ENCODE measurements around the gene SINHCAF. TPM values are rescaled to one million over a fixed set of nuclear protein-coding genes. Genes with fewer than 3 reads are reported as not detected.
"Not testable (repeated sequence)": the region's sequence is repeated elsewhere in the genome, so short reads cannot be mapped to it uniquely, and the experiment has no call there.

Gene SINHCAF, protein sequence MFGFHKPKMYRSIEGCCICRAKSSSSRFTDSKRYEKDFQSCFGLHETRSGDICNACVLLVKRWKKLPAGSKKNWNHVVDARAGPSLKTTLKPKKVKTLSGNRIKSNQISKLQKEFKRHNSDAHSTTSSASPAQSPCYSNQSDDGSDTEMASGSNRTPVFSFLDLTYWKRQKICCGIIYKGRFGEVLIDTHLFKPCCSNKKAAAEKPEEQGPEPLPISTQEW
- 100 to 1,000 TPM; 162 to 190 TPM for total RNA-seq

DNA sequence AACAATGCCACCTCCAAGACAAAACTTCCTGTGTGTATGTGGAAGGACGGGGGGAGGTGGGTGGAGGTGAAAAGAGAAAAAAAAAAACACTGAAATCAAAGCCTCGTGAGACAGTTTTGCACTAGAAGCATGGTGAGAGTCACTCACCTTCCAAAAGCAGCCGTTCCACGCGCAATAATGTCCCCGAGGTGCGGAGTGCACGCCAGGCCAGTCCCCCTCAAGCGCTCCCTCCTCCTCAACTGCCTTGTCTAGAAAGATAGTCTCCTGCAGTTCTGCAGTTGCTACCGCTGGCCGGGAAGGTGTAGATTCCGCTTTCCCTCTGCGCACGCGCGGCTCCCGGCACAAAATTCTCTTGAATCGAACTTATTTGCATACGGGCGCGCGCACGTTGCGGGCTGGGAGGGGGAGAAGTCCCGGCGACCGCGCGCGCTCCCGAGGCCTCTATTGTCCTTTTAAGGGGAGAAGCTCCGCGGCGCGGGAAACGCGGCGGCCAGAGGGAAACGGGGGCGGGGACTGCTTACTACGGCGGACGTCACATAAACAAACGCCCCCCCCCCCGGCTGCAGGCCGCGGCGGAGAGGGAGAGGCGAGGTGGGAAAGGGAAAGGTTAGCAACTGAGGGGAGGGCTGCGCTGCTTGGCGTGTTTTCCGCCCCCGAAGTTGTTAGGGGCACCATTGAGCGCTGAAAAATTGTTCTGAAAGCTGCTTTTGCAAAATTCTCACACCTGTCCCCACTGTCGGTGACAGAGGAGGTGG lies at the start of gene SINHCAF:
SINHCAF (minus strand) TSS at position 274 of the 755 bp plus-strand sequence. CDS start 27,946 bp downstream, outside the sequence.
- H3K36me3 Mint-ChIP-seq = peaks cover 21 to 36% of the 10 kb centered on the region in 2 donors
- peak within 1 kb of the TSS; percentile 97 to 99 for H3K27ac Mint-ChIP-seq
- H3K9me3 Mint-ChIP-seq = no peaks in the 10 kb centered on the region
- DNase-seq (ENCODE audit: low spot score in 2 of 2) (peak; percentile 98), ATAC-seq (peak; percentile 62 to 69)

DNA sequence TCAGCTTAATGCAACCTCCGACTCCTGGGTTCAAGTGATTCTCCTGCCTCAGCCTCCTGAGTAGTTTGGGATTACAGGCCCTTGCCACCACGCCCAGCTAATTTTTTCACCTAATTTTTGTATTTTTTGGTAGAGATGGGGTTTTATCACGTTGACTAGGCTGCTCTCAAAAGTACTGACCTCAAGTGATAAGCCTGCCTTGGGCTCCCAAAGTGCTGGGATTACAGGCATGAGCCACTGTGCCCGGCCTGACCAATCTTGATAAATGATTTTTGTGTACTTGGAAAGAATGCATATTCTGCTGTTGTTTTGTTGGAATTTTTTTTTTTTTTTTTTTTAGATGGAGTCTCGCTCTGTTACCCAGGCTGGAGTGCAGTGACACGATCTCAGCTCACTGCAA lies 49.5 kb upstream of the SINHCAF start:
- H3K27ac Mint-ChIP-seq; H3K36me3 Mint-ChIP-seq; DNase-seq (ENCODE audit: low spot score in 2 of 2); ATAC-seq; H3K9me3 Mint-ChIP-seq: not testable (repeated sequence)

DNA sequence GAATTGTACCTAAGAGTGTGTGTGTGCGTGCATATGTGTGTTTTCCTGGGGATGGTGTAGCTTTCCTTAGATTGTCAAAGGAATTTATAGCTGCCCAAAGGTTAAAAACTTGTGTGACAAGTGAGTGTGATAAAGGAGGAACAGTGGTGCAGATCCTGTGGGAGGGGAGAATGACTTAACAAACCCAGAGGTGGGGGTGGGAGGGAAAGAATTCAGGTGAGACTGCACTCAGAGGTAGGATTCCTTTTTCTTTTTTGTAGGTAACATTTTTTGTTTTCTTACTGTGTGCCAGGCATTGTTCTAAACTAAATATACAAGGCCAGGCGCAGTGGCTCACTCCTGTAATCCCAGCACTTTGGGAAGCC lies 45.3 kb upstream of the SINHCAF start:
- no peaks in the 10 kb centered on the region for H3K36me3 Mint-ChIP-seq
- DNase-seq (ENCODE audit: low spot score in 2 of 2) (no peak), ATAC-seq (no peak)
- no peak overlapping the region for H3K27ac Mint-ChIP-seq
- no peaks in the 10 kb centered on the region for H3K9me3 Mint-ChIP-seq

DNA sequence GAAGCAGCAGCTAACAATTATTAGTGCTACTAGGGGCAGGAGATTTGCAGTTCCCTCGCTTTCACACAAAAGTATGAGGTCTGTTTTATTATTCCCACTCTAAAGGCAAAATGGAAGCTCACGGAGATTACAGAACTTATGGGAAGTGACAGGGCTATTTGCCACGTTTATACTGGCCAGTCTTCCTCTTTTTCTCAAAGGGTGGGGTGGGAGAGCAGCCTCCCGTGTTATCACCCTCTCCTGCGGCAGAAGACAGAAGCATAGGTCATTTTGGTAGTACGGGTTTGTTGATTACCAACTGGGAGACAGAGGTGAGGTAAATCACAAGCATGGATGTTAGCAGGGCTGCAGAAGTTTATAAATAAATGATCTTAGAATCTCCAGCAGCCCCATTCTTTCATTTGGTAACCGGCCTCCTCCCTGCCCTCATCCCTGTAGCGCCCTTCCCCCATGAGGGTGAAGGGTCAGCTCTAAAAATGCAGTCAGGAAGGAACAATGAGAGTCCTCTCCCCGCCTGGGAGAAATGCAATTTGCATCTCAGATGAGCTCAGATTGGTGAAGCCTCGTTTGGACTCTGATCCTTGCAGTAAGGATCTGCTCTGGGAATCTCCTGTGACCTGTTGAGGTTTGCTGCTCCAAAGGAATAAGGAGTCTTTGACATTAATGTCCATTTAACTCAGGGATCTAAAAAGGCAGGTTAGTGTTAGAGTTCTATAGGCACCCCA lies 44.7 kb upstream of the SINHCAF start:
- H3K36me3 Mint-ChIP-seq = no peaks in the 10 kb centered on the region
- DNase-seq (ENCODE audit: low spot score in 2 of 2) (no peak), ATAC-seq (no peak)
- H3K27ac Mint-ChIP-seq = no peak overlapping the region
- no peaks in the 10 kb centered on the region for H3K9me3 Mint-ChIP-seq

DNA sequence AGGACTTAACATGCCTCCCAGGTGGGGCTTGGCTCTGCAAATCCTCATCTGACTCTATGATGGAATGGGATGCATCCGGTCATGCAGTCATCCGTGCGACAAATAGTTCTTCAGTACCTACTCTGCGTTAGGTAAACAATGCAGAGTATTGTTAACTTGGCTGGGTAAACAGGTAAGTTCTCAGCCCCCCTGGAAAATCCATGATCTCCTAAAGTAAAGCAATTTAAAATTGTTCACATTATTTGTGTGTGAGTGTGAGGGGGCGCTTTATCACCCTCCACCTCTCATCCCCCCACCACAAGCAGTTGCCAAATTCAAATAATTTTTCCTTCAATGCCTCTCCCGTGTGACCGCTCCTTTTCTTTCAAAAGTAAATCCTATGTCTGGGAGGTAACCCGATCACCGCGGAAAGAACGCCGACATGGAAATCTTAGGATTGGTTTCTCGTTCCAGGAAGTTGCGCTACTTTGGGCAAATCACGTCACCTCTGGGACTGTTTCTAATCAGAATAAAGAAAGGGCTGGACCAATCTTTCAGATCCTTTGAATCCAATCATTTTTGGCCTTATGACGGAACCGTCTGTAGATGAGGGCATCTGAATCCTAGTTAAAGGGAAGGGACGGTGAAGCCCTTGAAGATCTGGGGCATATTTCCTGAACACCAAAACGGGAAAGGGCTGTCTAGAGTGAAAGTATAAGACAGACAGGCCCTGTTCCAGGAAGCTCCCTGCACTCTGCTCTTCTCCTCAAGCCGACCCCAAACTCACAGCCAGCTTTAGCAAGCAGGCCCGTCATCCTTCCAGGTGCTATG lies 44.0 kb upstream of the SINHCAF start:
- Mint-ChIP-seq H3K9me3 (no peaks in the 10 kb centered on the region), H3K36me3 (no peaks in the 10 kb centered on the region), H3K27ac (no peak overlapping the region)
- DNase-seq (ENCODE audit: low spot score in 2 of 2) = no peak
- no peak for ATAC-seq

DNA sequence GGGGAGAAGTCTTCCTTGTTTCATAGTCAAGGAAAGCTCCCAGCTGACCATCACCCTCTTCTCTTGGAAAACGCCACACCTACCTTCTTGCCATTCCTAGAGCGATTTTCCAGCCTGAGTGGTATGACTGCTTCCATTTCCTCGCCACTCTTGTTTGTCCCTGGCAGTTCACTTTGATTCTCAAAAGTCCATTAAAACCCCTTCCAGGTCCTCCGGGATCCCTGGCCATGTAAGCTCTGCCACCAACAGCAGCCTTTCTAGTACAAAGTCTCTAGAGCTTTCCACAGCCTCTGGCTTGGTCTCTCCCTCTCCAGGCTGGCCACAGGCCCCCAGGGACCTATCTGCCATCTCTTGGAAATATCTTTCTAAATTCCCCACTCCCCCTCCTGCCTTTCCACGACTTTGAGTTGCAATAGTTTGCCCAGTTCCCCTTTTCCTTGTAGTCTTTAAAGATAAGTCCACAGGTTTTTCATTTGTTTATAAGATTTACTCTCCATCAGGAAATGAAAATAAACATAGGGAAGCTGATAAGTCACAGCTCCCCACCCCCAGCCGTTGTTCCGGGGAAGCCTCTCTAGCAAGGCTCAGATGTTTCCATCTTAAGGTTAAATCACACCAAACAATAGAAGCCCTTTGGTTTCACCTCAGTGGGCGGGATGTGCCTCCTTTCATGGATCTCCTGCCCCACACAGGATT lies 42.9 kb upstream of the SINHCAF start:
- no peaks in the 10 kb centered on the region for H3K36me3 Mint-ChIP-seq
- no peak for ATAC-seq

DNA sequence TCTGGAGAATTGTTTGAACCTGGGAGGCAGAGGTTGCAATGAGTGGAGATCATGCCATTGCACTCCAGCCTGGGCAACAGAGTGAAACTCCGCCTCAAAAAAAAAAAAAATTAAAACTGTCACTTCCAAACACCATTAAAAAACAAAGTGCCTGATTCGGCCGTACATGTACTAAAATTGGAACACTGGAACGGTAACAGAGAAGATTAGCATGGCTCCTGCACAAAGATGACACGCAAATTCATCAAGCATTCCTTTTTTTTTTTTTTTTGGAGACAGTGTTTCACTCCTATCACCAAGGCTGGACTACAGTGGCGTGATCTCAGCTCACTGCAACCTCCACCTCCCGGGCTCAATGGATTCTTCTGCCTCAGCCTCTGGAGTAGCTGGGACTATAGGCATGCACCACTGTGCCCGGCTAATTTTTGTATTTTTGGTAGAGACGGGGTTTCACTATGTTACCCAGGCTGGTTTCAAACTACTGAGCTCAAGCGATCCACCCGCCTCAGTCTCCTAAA lies 40.2 kb upstream of the SINHCAF start:
- H3K36me3 Mint-ChIP-seq = no peaks in the 10 kb centered on the region
- no peak for ATAC-seq
- H3K27ac Mint-ChIP-seq = no peak overlapping the region
- no peak for DNase-seq (ENCODE audit: low spot score in 2 of 2)
- no peaks in the 10 kb centered on the region for H3K9me3 Mint-ChIP-seq

More for the DNA sequence above, 42.9 kb upstream of the SINHCAF start:
- H3K27ac Mint-ChIP-seq = no peak overlapping the region
- DNase-seq (ENCODE audit: low spot score in 2 of 2) = no peak
- no peaks in the 10 kb centered on the region for H3K9me3 Mint-ChIP-seq

DNA sequence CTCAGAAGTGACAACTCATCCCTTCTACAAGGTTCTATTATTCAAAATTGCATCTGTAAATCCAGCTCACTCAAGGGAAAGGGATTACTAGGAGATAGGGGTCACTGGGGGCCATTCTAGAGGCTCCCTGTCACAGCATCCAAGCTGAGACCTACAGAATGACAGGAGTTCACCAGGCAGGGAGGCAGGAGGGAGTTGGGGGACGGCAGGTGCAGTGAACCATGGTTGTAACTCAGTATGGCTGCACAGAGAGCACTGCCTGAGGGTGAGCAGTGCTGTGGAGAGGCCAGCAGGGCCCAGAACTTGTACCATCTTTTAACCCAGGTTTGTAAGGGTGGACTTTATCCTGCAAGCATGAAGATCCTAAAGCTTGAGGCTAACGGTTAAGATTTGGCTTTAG lies 37.9 kb upstream of the SINHCAF start:
- no peak for DNase-seq (ENCODE audit: low spot score in 2 of 2)
- H3K27ac Mint-ChIP-seq = peak overlapping the region in 1 of 2 donors; percentile 20
- H3K9me3 Mint-ChIP-seq = no peaks in the 10 kb centered on the region
- H3K36me3 Mint-ChIP-seq = no peaks in the 10 kb centered on the region
- ATAC-seq = no peak

DNA sequence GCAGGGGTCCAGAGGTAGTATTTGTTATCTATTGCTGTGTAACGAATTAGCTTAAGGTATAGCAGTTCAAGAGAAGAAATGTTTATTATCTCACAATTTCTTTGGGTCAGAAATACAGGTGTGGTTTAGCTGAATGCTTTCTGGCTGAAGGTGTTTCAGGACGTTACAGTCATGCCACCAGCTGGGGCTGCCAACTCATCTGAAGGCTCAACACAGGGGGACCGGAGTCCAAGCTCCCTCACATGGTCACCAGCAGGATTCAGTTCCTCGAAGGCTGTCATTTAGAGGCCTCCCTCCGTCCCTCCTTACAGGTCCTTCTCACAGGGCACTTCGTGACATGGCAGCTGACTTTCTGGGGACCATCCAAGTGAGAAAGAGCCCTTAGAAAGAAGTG lies 37.5 kb upstream of the SINHCAF start:
- Mint-ChIP-seq H3K36me3 (no peaks in the 10 kb centered on the region), H3K9me3 (no peaks in the 10 kb centered on the region), H3K27ac (no peak overlapping the region)
- DNase-seq (ENCODE audit: low spot score in 2 of 2) (no peak), ATAC-seq (no peak)

DNA sequence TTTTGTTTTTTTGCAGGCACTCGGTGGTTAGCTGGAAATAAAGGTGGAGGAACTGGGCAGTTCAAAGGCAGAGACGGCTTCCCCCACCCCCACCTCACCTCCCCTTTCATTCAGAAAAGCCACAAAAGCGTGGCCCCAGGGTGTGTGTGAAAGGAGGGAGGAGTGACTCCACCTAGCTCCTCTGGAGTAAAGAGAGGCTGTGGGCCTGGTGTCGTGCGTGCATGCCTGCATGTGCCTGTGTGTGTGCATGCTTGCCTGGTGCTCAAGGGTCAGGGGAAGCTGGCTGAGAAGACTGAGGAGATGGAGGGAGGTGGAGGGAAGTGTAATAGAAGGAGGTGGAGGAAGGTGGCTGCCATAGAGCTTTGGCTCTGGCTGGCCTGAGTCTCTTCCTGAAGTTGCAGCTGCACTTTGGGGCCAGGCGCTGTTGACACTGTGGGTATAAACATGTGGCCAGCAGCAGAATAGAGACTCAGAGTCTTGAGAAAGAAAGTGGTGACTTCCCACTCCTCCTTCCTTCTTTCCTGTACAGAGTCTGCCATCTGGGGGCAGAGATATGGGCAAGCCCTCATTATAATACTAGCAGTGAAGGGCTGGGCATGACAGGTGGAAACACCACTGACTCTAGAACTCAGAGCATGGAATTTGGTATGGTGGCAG lies 36.9 kb upstream of the SINHCAF start:
- DNase-seq (ENCODE audit: low spot score in 2 of 2) (peak in 1 of 2 donors; percentile 19), ATAC-seq (peak; percentile 77 to 85)
- Mint-ChIP-seq H3K36me3 (no peaks in the 10 kb centered on the region), H3K27ac (peak overlapping the region; percentile 46 to 94), H3K9me3 (no peaks in the 10 kb centered on the region)

DNA sequence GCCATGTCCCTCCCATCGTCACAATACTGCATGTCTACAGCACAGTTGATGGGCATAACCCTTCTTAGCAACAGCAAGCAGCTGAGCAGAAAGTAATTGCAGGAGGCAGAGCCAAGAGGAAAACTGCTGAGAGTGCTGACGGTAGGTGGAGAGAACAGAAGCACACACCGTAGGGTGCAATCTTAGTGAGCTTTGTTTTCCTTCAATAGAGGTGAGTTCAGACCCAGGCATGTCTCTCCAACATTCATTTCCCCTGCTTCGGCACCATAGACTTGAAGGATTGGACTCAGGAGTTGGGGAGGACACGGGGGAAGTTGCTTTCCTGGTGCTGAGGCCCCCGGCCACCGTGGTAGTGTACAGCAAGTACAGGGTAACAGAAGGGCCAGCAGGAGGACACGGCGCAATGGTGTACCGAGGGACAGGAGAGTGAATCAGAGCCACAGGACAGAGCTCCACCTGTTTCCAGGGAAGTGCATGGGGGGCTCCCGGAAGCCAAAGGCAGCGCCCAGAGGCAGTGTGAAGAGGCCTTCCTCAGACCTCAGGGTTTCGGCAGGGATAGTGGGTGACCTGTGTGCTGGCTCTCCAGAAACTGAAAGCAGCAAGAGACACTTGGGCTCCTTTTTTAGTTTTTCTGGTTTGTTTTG lies 36.3 kb upstream of the SINHCAF start:
- ATAC-seq (peak; percentile 54 to 61), DNase-seq (ENCODE audit: low spot score in 2 of 2) (peak in 1 of 2 donors; percentile 11)
- H3K9me3 Mint-ChIP-seq = no peaks in the 10 kb centered on the region
- H3K27ac Mint-ChIP-seq = peak overlapping the region; percentile 46 to 94
- no peaks in the 10 kb centered on the region for H3K36me3 Mint-ChIP-seq

DNA sequence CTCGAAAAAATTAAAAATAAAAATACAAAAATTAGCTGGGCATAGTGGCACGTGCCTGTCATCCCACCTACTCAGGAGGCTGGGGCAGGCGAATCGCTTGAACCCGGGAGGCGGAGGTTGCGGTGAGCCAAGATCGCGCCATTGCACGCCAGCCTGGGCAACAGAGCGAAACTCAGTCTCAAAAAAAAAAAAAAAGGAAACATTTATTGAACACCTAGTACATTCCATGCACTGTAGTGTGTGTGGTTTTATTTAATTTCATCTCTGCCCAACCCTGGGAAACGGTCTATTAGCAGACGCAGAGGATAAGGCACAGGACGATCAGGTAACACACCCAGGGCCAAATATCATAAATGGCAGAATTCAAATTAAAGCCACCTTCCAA lies 35.8 kb upstream of the SINHCAF start:
- Mint-ChIP-seq H3K9me3 (no peaks in the 10 kb centered on the region), H3K27ac (no peak overlapping the region), H3K36me3 (no peaks in the 10 kb centered on the region)
- ATAC-seq (no peak), DNase-seq (ENCODE audit: low spot score in 2 of 2) (no peak)

DNA sequence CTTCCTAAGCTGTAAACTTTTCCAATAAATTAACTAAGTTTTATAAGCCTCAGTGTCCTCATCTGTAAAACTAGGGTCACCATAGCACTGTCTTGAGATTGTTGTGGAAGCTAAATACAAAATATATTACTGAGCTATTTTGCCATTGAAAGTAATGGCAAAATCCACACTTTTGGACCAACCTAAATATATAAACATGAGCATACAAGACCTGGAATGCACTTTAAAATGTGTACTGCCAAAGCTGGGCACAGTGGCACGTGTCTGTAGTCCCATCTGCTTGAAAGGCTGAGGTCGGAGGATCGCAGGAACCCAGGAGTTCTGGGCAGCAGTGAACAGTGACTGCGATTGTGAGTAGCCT lies 29.8 kb upstream of the SINHCAF start:
- DNase-seq (ENCODE audit: low spot score in 2 of 2) = no peak
- Mint-ChIP-seq H3K36me3 (no peaks in the 10 kb centered on the region), H3K9me3 (no peaks in the 10 kb centered on the region), H3K27ac (no peak overlapping the region)
- ATAC-seq = no peak

DNA sequence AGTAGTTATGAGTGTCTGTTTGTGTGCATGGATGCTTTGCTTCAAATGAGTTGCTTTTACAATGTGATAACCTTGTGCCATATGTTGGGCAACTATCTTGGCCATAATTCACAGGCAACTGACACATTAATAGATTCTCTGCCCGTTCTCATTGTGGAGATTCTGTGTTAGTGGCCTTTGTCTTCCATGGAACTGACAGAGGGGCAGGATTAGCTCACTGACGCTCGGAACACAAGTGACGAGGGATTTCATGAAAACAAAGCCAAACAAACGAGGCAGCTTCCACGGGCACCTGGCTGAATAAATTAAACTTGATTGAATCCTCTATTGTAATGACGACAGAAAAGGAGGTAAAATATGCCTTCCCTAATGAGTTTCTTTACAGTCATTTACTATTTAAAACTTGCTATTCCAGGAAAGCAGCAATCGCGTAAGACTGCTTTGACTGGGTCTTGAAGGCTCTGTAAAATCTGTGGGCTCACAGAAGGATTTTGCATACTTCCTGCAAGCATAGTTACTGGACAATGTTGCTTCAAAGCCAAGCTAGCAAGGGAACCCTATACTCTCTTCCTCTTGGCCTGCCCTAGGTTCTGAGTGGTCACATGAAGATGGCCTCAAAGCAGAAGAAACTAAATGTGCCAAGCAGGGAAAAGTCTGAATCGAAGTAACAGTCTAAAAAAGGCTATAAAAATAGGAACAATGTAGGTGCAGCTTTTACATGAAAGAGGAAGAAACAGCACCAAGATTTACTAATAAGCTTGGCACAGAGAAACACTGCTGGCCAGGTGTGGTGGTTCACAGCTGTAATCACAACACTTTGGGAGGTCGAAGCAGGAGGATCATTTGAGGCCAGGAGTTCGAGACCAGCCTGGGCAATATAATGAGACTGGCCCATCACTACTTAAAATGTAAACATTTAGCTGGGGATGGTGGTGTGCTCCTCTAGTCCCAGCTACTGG lies 28.1 kb upstream of the SINHCAF start:
- no peak for DNase-seq (ENCODE audit: low spot score in 2 of 2)
- ATAC-seq = no peak
- no peaks in the 10 kb centered on the region for H3K9me3 Mint-ChIP-seq
- H3K36me3 Mint-ChIP-seq = no peaks in the 10 kb centered on the region
- peak overlapping the region in 1 of 2 donors; percentile 41 for H3K27ac Mint-ChIP-seq

Data from activated naive CD4-positive, alpha-beta T cell treated with anti-CD3 and anti-CD28 coated beads, Interleukin-2, amount 50 U/mL, for 72 hours (primary cell).